ENCODE data around the gene MEGF11.

The MEGF11 gene

GRCh38 chr15:66089049-66089448 lies 164.5 kb downstream of the MEGF11 start:
- peaks cover 11% of the 10 kb centered on the region for H3K27me3 Mint-ChIP-seq (ENCODE audit: low read depth, poor library complexity)
- peaks cover 35% of the 10 kb centered on the region for H3K9me3 Mint-ChIP-seq
- no peak for TF ChIP-seq CTCF (IDR thresholded peaks at IDR 0.05)
- H3K36me3 Mint-ChIP-seq (ENCODE audit: low read depth) = peaks cover 5% of the 10 kb centered on the region
- H3K27ac Mint-ChIP-seq = no peak overlapping the region
- no peak overlapping the region for H3K4me3 Mint-ChIP-seq
- H3K4me1 Mint-ChIP-seq = peaks cover 36% of the 10 kb centered on the region
- no peak for DNase-seq

DNA sequence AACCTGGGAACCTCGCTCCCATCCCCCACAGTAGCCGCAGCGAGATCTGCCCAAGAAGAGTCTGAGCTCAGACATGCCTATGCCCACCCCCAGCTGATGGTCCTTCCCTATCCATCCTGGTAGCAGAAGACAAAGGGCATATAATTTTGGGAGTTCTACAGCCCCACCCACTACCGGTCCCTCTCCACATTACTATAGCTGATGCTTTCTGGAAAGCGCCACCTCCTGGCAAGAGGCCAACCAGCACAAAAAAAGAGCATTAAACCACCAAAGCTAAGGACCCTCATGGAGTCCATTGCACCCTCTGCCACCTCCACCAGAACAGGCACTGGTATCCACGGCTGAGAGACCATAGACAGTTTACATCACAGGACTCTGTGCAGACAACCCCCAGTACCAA lies 168.4 kb downstream of the MEGF11 start:
- no peak overlapping the region for H3K4me3 Mint-ChIP-seq
- no peak for DNase-seq

GRCh38 chr15:66084704-66085103 lies 168.8 kb downstream of the MEGF11 start:
- Mint-ChIP-seq H3K4me1 (peaks cover 16% of the 10 kb centered on the region), H3K4me3 (no peak overlapping the region), H3K9me3 (peaks cover 37% of the 10 kb centered on the region), H3K27ac (no peak overlapping the region), H3K36me3 (ENCODE audit: low read depth) (peaks cover 5% of the 10 kb centered on the region), H3K27me3 (ENCODE audit: low read depth, poor library complexity) (peaks cover 10% of the 10 kb centered on the region)
- no peak for DNase-seq
- no peak for TF ChIP-seq CTCF (IDR thresholded peaks at IDR 0.05)

More for the DNA sequence above, 168.4 kb downstream of the MEGF11 start:
- Mint-ChIP-seq H3K4me1 (peaks cover 18% of the 10 kb centered on the region), H3K27me3 (ENCODE audit: low read depth, poor library complexity) (peaks cover 10% of the 10 kb centered on the region), H3K9me3 (peaks cover 37% of the 10 kb centered on the region), H3K36me3 (ENCODE audit: low read depth) (peaks cover 5% of the 10 kb centered on the region), H3K27ac (no peak overlapping the region)
- peak; percentile 9 for TF ChIP-seq CTCF (IDR thresholded peaks at IDR 0.05)

- peak; percentile 38 for TF ChIP-seq CTCF (IDR thresholded peaks at IDR 0.05)
- Mint-ChIP-seq H3K27me3 (ENCODE audit: low read depth, poor library complexity) (peaks cover 19% of the 10 kb centered on the region), H3K9me3 (peaks cover 19% of the 10 kb centered on the region), H3K36me3 (ENCODE audit: low read depth) (no peaks in the 10 kb centered on the region), H3K4me1 (peaks cover 17% of the 10 kb centered on the region), H3K27ac (peak overlapping the region; percentile 42), H3K4me3 (no peak overlapping the region)
- peak; percentile 53 for DNase-seq
These were observed 172.7 kb downstream of the MEGF11 start for GRCh38 chr15:66080717-66081398.

GRCh38 chr15:66078929-66079275 lies 174.6 kb downstream of the MEGF11 start:
- no peaks in the 10 kb centered on the region for H3K36me3 Mint-ChIP-seq (ENCODE audit: low read depth)
- peaks cover 20% of the 10 kb centered on the region for H3K4me1 Mint-ChIP-seq
- H3K27ac Mint-ChIP-seq = no peak overlapping the region
- no peak for DNase-seq
- H3K27me3 Mint-ChIP-seq (ENCODE audit: low read depth, poor library complexity) = peaks cover 29% of the 10 kb centered on the region
- peaks cover under 1% of the 10 kb centered on the region for H3K9me3 Mint-ChIP-seq
- H3K4me3 Mint-ChIP-seq = no peak overlapping the region
- no peak for TF ChIP-seq CTCF (IDR thresholded peaks at IDR 0.05)

Data from nephron progenitor cell (in vitro differentiated cells).